Kidney (tissue), 22 donors: ENCODE measurements around the gene RIN3. TPM values are rescaled to one million over a fixed set of nuclear protein-coding genes. Genes with fewer than 3 reads are reported as not detected.

Source experiments
- DNase-seq, 5 donors: peaks; one replicate each; pipeline ENCODE4 v3.0.0-alpha.2; 2013 to 2020
- FAIRE-seq: peaks from 2 replicates; lab custom pipeline; 2012; peaks lifted over from hg19 to GRCh38; lab: Jason Lieb, UNC
- H3K27ac ChIP-seq, 2 donors: one replicate each; pipeline ENCODE4 v1.7.0; 2013; ENCODE audit warnings: low read depth in 2 of 2, low read length in 2 of 2, inconsistent platforms in 1 of 2
- H3K27me3 ChIP-seq: one replicate; pipeline ENCODE4 v1.7.1; 2013; ENCODE audit warnings: low read length, inconsistent platforms; ENCODE audit not compliant: control insufficient read depth, insufficient read depth
- H3K36me3 ChIP-seq, 3 donors: one replicate each; pipeline versions ENCODE4 v1.7.0 to v1.7.1; 2013; ENCODE audit warnings: low read length in 3 of 3, control low read depth in 1 of 3, inconsistent platforms in 1 of 3; ENCODE audit not compliant: insufficient read depth in 3 of 3, control insufficient read depth in 2 of 3
- H3K4me1 ChIP-seq, 3 donors: one replicate each; pipeline versions ENCODE4 v1.7.0 to v1.7.1; 2013; ENCODE audit warnings: low read length in 3 of 3, inconsistent platforms in 1 of 3, low read depth in 1 of 3; ENCODE audit not compliant: control insufficient read depth in 2 of 3, insufficient read depth in 2 of 3
- H3K4me3 ChIP-seq, 3 donors: one replicate each; pipeline versions ENCODE4 v1.7.0 to v1.8.1; 2013; ENCODE audit warnings: low read length in 3 of 3, control low read depth in 1 of 3, inconsistent platforms in 1 of 3
- H3K9ac ChIP-seq, 3 donors: one replicate each; pipeline versions ENCODE4 v1.7.0 to v1.7.1; 2013; ENCODE audit warnings: low read length in 3 of 3, control low read depth in 1 of 3, inconsistent platforms in 1 of 3
- H3K9me3 ChIP-seq, 3 donors: one replicate each; pipeline versions ENCODE4 v1.7.0 to v1.7.1; 2013; ENCODE audit warnings: low read length in 3 of 3, control low read depth in 1 of 3, inconsistent platforms in 1 of 3; ENCODE audit not compliant: control insufficient read depth in 2 of 3, insufficient read depth in 1 of 3
- CTCF ChIP-seq: IDR thresholded peaks from 3 replicates; pipeline ENCODE4 v1.5.1; 2012; ENCODE audit warnings: mild to moderate bottlenecking, moderate library complexity, borderline replicate concordance; ENCODE audit not compliant: insufficient read depth; ENCODE audit errors: extremely low read depth
- intact Hi-C: fragments of 100-400 bp; cut with DNase I; formaldehyde crosslinking; loops from one replicate; pipeline ENCODE4 v1.11.1; 2022
- long read RNA-seq, 10 donors: library from polyadenylated mRNA in 1 of 10; unstranded in 1 of 10; transcript quantifications; one replicate each; pipeline ENCODE4 v2.0.0 and lab custom pipeline, GENCODE V29; 2021 to 2026
- polyA plus RNA-seq: library from polyadenylated mRNA; stranded (reverse); fragments of 350-450 nt; fragmentation: Illumina TruSeq; extraction: RNeasy Lipid Tissue Mini Kit (QIAGEN cat#74804); gene quantifications from one replicate; pipeline ENCODE4 v1.2.3, GENCODE V29; 2014; ENCODE audit warnings: low read depth, low replicate concordance; ENCODE audit not compliant: insufficient read depth
- total RNA-seq: library from RNA; stranded (reverse); fragmentation: NEBNext Ultra II Directional; extraction: Animal tissue kit (Norgen Biotek cat#: 25700); gene quantifications from one replicate; pipeline ENCODE4 v1.2.1, GENCODE V29; 2021
- donor health status: control.
- donor health status: control.
- donor health status: control.
- donor health status: control.
- donor health status: control.
- donor health status: DM: yes; HTN: yes; CAD: no.
- donor health status: Normal renal cell carcinoma (clear cell type).

RIN3 gene
- total RNA-seq, result 30.4 TPM
- polyA plus RNA-seq, result 7.1 TPM
- long read RNA-seq, donor 1, result 0 reads
- long read RNA-seq, donor 2, result 0 reads
- long read RNA-seq, donor 3, partial matches to known transcripts, result 0 of 2 reads
- long read RNA-seq, donor 3, other reads (novel, unspliced or antisense), result 0 of 2 reads
- long read RNA-seq, donor 4, partial matches to known transcripts, result 0 of 2 reads
- long read RNA-seq, donor 4, other reads (novel, unspliced or antisense), result 0 of 2 reads
- long read RNA-seq, donor 5, result 0 reads
- long read RNA-seq, donor 6, result 0 reads
- long read RNA-seq, donor 7, partial matches to known transcripts, result 17 of 27 reads
- long read RNA-seq, donor 7, other reads (novel, unspliced or antisense), result 8 of 27 reads
- long read RNA-seq, donor 8, partial matches to known transcripts, result 22 of 51 reads
- long read RNA-seq, donor 8, other reads (novel, unspliced or antisense), result 29 of 51 reads
- long read RNA-seq, donor 9, result 0 reads
- long read RNA-seq, donor 10, partial matches to known transcripts, result 0 of 1 reads
- long read RNA-seq, donor 10, other reads (novel, unspliced or antisense), result 0 of 1 reads

- FAIRE-seq (no peak), DNase-seq (peak; percentile 61 to 85 (median 66))
- Histone ChIP-seq H3K9ac (peak within 1 kb of the TSS in 1 of 3 donors; percentile 61), H3K9me3 (no peaks in the 10 kb centered on the region), H3K4me3 (peak within 1 kb of the TSS; percentile 41 to 65 (median 53)), H3K27ac (peak within 1 kb of the TSS; percentile 43 to 47), H3K27me3 (no peaks in the 10 kb centered on the region), H3K36me3 (no peaks in the 10 kb centered on the region), H3K4me1 (peaks cover 0 to 4% (median 0%) of the 10 kb centered on the region in 3 donors)
- TF ChIP-seq CTCF, result no peak
- intact Hi-C loops, result no loop called here
Observed at GRCh38 chr14:92513204-92513965, at the start of gene RIN3. Gene RIN3 (plus strand): TSS chr14:92513781. CDS start chr14:92513933, 152 bp downstream.

- H3K9me3 ChIP-seq, result peaks cover 0 to 12% (median 5%) of the 10 kb centered on the region in 3 donors
- H3K27ac ChIP-seq, result no peak overlapping the region
- no peak overlapping the region for H3K4me3 ChIP-seq
- H3K4me1 ChIP-seq, result no peaks in the 10 kb centered on the region
- intact Hi-C loops, result no loop called here
- DNase-seq (no peak), FAIRE-seq (no peak)
- H3K36me3 ChIP-seq, result no peaks in the 10 kb centered on the region
- H3K27me3 ChIP-seq, result no peaks in the 10 kb centered on the region
- TF ChIP-seq CTCF, result no peak
- H3K9ac ChIP-seq, result no peak overlapping the region
Observed at GRCh38 chr14:92464156-92464555, 49.4 kb upstream of the RIN3 start.

- FAIRE-seq, result no peak
- no peak for DNase-seq
- Histone ChIP-seq H3K4me1 (no peaks in the 10 kb centered on the region), H3K9me3 (peaks cover 0 to 12% (median 5%) of the 10 kb centered on the region in 3 donors), H3K9ac (no peak overlapping the region), H3K27me3 (no peaks in the 10 kb centered on the region), H3K36me3 (no peaks in the 10 kb centered on the region), H3K27ac (no peak overlapping the region), H3K4me3 (no peak overlapping the region)
- intact Hi-C loops, result no loop called here
- TF ChIP-seq CTCF, result no peak
Observed at GRCh38 chr14:92464716-92465115, 48.9 kb upstream of the RIN3 start.
